Lower leg skin (tissue), 3 donors: ENCODE data around the gene ANGPTL2.

Source experiments
- CTCF ChIP-seq, 3 donors: fragments of 450-650 bp; IDR thresholded peaks; one replicate each; pipeline ENCODE4 v1.5.1; 2016; ENCODE audit warnings: antibody characterized with exemption in 3 of 3, mild to moderate bottlenecking in 3 of 3, moderate library complexity in 2 of 3
- POLR2A ChIP-seq, 2 donors: fragments of 450-650 bp; IDR thresholded peaks; one replicate each; pipeline ENCODE4 v1.6.1; 2016 to 2017; ENCODE audit warnings: antibody characterized with exemption in 2 of 2, mild to moderate bottlenecking in 1 of 2, moderate library complexity in 1 of 2

- TF ChIP-seq CTCF (IDR thresholded peaks at IDR 0.05) (no peak), POLR2A (IDR thresholded peaks at IDR 0.05) (no peak)
Measured at GRCh38 chr9:127064335-127064734, 58.1 kb downstream of the ANGPTL2 start.
